Tibial nerve (tissue), 4 donors: ENCODE results near the gene GPRC5B. TPM values are rescaled to one million over a fixed set of nuclear protein-coding genes. Genes with fewer than 3 reads are reported as not detected.

Source experiments
- DNase-seq, 2 donors: peaks; one replicate each; pipeline ENCODE4 v3.0.0-alpha.2; 2019; ENCODE audit warnings: low spot score in 2 of 2
- H3K27ac ChIP-seq, 4 donors: fragments of 200-600 bp; sonication (generic) in 3 of 4; one replicate each; pipeline ENCODE4 v1.5.1; 2017 to 2019; ENCODE audit warnings: mild to moderate bottlenecking in 1 of 4
- H3K27me3 ChIP-seq, 2 donors: fragments of 200-600 bp; sonication (generic) in 1 of 2; one replicate each; pipeline versions ENCODE4 v1.5.1 to v1.6.0; 2017 to 2019
- H3K36me3 ChIP-seq, 3 donors: fragments of 200-600 bp; sonication (generic); one replicate each; pipeline ENCODE4 v1.5.1; 2018 to 2019
- H3K4me1 ChIP-seq, 4 donors: fragments of 200-600 bp; sonication (generic) in 3 of 4; one replicate each; pipeline ENCODE4 v1.5.1; 2017 to 2019
- H3K4me3 ChIP-seq, 4 donors: fragments of 200-600 bp; sonication (generic) in 3 of 4; one replicate each; pipeline ENCODE4 v1.5.1; 2017 to 2019; ENCODE audit warnings: mild to moderate bottlenecking in 1 of 4, moderate library complexity in 1 of 4
- H3K9me3 ChIP-seq, 4 donors: fragments of 200-600 bp; sonication (generic) in 3 of 4; one replicate each; pipeline ENCODE4 v1.5.1; 2017 to 2019
- EP300 ChIP-seq, 2 donors: sonication (generic); formaldehyde crosslinking; IDR thresholded peaks; one replicate each; pipeline ENCODE4 v1.6.1; 2017; ENCODE audit warnings: antibody characterized with exemption in 2 of 2, mild to moderate bottlenecking in 1 of 2
- POLR2A ChIP-seq, 2 donors: fragments of 450-650 bp; IDR thresholded peaks; one replicate each; pipeline ENCODE4 v1.6.1; 2017; ENCODE audit warnings: antibody characterized with exemption in 2 of 2, mild to moderate bottlenecking in 2 of 2, moderate library complexity in 2 of 2
- WGBS, 2 donors: methylation state at CpG; one replicate each; pipeline ENCODE4 v1.1.5; 2018; 5-methylcytosine and 5-hydroxymethylcytosine counted together
- total RNA-seq, 4 donors: library from RNA; depleted of rRNA; stranded (reverse); fragments of >200 nt; gene quantifications; one replicate each; pipeline ENCODE4 v1.1.0, GENCODE V29; 2016
- TF ChIP-seq, protein P1 (sequence below), 5 experiments: fragments of 200-600 bp in 3 of 5; fragments of 450-650 bp in 2 of 5; sonication (generic) in 3 of 5; IDR thresholded peaks; one replicate each; pipeline ENCODE4 v1.5.1; 2016 to 2019; ENCODE audit warnings: antibody characterized with exemption in 5 of 5, mild to moderate bottlenecking in 3 of 5, moderate library complexity in 2 of 5

GPRC5B gene
- total RNA-seq, 4 donors from 2014 or later = 68.4 to 116 (median 101) TPM

DNA sequence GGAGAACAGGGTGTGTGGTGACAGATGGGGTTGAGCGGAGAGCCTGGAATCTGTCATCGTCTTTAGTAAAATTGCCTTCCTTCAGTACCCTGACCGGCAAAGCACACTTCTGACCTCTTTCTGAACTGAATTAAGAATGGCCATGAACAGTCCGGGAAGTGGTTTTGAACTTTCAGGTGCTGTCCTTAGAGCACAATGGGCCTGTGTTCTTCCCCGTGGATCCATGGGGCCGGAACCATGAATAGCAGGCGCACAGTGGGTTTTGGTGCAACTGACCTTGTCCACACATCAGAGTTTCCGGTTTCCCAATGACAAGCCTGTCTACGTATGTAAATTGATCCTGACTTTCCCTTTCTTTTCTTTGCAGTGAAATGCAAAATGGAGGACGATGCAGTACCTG lies 28.5 kb downstream of the GPRC5B start:
- Histone ChIP-seq H3K27me3 (no peaks in the 10 kb centered on the region), H3K27ac (no peak overlapping the region), H3K36me3 (peaks cover 0 to 24% (median 0%) of the 10 kb centered on the region in 3 donors), H3K4me1 (peaks cover 0 to 15% (median 0%) of the 10 kb centered on the region in 4 donors), H3K9me3 (no peaks in the 10 kb centered on the region), H3K4me3 (no peak overlapping the region)
- no peak for DNase-seq
- WGBS, 2 donors = 66 to 74% methylated on average over 10 of the region's 10 CpGs
- TF ChIP-seq EP300 (IDR thresholded peaks at IDR 0.05) = no peak
- TF ChIP-seq, protein P1, sequence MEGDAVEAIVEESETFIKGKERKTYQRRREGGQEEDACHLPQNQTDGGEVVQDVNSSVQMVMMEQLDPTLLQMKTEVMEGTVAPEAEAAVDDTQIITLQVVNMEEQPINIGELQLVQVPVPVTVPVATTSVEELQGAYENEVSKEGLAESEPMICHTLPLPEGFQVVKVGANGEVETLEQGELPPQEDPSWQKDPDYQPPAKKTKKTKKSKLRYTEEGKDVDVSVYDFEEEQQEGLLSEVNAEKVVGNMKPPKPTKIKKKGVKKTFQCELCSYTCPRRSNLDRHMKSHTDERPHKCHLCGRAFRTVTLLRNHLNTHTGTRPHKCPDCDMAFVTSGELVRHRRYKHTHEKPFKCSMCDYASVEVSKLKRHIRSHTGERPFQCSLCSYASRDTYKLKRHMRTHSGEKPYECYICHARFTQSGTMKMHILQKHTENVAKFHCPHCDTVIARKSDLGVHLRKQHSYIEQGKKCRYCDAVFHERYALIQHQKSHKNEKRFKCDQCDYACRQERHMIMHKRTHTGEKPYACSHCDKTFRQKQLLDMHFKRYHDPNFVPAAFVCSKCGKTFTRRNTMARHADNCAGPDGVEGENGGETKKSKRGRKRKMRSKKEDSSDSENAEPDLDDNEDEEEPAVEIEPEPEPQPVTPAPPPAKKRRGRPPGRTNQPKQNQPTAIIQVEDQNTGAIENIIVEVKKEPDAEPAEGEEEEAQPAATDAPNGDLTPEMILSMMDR (IDR thresholded peaks at IDR 0.05) = no peak

DNA sequence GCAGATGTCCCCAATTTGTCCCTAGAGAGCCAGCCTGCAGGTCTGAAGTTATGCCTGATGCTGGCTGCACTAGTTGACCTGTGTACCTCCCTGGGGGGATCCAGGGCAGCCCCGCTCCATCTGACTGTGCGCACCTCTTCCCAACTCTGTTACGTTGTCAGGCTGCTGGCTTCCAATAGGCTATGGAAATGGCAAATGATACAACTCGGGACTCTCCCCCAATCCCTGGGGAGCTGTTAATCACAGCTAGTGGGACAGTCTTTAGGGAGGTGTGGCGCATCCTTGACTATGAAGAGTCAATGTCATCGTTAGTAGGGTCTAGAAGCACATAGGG lies 30.1 kb downstream of the GPRC5B start:
- Histone ChIP-seq H3K27me3 (no peaks in the 10 kb centered on the region), H3K4me3 (no peak overlapping the region), H3K27ac (no peak overlapping the region), H3K36me3 (peaks cover 0 to 21% (median 0%) of the 10 kb centered on the region in 3 donors), H3K4me1 (peaks cover 0 to 10% (median 0%) of the 10 kb centered on the region in 4 donors), H3K9me3 (no peaks in the 10 kb centered on the region)
- DNase-seq = no peak
- WGBS, 2 donors = 79 to 83% methylated on average over 6 of the region's 6 CpGs
- TF ChIP-seq EP300 (IDR thresholded peaks at IDR 0.05) (no peak), POLR2A (IDR thresholded peaks at IDR 0.05) (no peak)
- TF ChIP-seq, protein P1 (IDR thresholded peaks at IDR 0.05) = no peak

DNA sequence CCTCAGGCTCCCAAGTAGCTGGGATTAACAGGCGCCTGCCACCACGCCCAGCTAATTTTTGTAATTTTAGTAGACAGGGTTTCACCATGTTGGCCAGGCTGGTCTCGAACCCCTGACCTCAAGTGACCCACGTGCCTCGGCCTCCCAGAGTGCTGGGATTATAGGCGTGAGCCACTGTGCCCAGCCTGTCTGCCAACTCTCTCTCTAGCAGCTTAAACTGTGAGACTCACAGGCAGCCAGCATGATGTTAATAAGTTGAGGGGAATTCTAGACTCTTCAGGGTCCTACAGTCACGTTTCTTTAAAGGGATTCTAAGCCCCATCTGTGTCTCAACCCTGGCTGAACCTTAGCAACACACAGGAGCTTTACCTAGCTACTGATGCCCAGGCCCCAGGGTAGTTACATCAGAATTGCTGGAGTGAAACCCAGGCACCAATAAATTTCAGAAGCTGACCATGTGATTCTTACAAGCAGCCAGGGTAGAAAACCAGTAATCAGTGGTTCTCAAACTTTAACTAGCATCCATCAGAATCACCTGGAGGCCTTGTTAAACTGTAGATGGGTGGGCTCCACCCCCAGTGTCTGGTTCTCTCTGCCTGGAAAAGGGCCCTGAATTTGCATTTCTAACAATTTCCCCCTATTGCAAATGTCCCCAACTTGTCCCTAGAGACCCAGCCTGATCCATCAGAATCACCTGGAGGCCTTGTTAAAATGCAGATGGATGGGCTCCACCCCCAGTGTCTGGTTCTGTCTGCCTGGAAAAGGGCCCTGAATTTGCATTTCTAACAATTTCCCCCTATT lies 30.7 kb downstream of the GPRC5B start:
- 60 to 64% methylated on average over 7 of the region's 7 CpGs for WGBS, 2 donors
- Histone ChIP-seq H3K36me3 (peaks cover 0 to 17% (median 0%) of the 10 kb centered on the region in 3 donors), H3K27ac (no peak overlapping the region), H3K4me3 (no peak overlapping the region), H3K9me3 (no peaks in the 10 kb centered on the region), H3K4me1 (peaks cover 0 to 10% (median 0%) of the 10 kb centered on the region in 4 donors), H3K27me3 (no peaks in the 10 kb centered on the region)
- no peak for DNase-seq
- TF ChIP-seq EP300 (IDR thresholded peaks at IDR 0.05) = no peak

DNA sequence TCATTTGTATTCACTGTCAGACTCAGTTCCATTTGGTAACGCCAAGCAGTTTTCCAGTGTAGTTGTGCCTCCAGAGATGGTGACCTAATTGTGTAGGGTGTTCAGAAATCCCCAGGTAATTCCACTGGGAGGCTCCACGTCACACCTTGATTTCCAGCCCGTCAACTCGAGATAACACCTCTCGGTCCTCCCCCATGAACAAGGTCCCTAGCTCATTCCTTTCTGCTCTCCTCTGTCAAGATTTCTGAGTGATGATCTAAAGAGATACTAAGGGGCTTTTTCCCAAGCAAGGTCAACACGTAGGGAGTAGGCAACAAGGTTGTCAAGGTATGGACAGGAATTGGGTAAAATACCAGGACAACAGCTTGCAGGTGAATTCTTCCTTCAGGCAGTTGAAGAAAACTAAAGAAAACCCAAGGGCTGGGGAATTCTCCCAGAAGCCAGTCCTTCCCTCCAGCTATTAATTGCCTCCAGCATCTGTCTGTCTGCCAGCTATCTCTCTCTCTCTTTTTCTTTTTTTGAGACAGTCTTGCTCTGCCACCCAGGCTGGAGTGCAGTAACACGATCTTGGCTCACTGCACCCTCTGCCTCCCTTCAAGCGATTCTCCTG lies 31.4 kb downstream of the GPRC5B start:
- WGBS, 2 donors = 84 to 85% methylated on average over 8 of the region's 8 CpGs
- TF ChIP-seq, protein P1 (IDR thresholded peaks at IDR 0.05) = no peak
- TF ChIP-seq EP300 (IDR thresholded peaks at IDR 0.05) = no peak
- no peak for TF ChIP-seq POLR2A (IDR thresholded peaks at IDR 0.05)
- Histone ChIP-seq H3K4me3 (no peak overlapping the region), H3K4me1 (peaks cover 0 to 3% (median 0%) of the 10 kb centered on the region in 4 donors), H3K9me3 (no peaks in the 10 kb centered on the region), H3K27ac (no peak overlapping the region), H3K27me3 (no peaks in the 10 kb centered on the region), H3K36me3 (peaks cover 0 to 14% (median 0%) of the 10 kb centered on the region in 3 donors)
- DNase-seq = no peak

DNA sequence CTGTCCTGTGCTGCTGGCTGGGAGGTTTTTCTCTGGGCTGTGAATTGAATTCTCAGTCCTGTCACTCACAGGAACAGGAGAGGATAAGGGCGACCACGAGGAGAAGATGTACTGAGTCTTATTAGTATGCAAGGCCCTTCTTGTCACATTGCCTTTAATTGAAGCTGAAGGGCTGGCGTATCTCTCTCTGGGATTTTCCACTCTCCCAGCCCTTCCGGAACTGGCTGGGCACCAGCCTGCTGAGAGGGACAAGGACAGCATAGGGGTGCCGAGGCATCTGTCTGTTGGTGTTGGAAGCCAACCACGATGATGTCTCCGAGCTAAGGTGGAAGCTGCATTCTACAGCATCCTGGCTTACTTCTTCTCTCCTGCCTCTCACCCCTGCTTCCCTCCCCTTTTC lies 33.2 kb downstream of the GPRC5B start:
- DNase-seq = no peak
- 84 to 85% methylated on average over 7 of the region's 7 CpGs for whole genome bisulfite sequencing, 2 donors
- TF ChIP-seq POLR2A (IDR thresholded peaks at IDR 0.05) (no peak), EP300 (IDR thresholded peaks at IDR 0.05) (no peak)
- TF ChIP-seq, protein P1 (IDR thresholded peaks at IDR 0.05) = no peak

More for the DNA sequence above, 33.2 kb downstream of the GPRC5B start:
- no peaks in the 10 kb centered on the region for H3K4me1 ChIP-seq
- H3K36me3 ChIP-seq = peaks cover 0 to 10% (median 0%) of the 10 kb centered on the region in 3 donors
- no peak overlapping the region for H3K27ac ChIP-seq
- no peaks in the 10 kb centered on the region for H3K27me3 ChIP-seq
- H3K4me3 ChIP-seq = no peak overlapping the region
- no peaks in the 10 kb centered on the region for H3K9me3 ChIP-seq
